H4 (cell line): ENCODE data around the gene PTPRN2. TPM values are rescaled to one million over a fixed set of nuclear protein-coding genes. Genes with fewer than 3 reads are reported as not detected.
"Not testable (repeated sequence)": the region's sequence is repeated elsewhere in the genome, so short reads cannot be mapped to it uniquely, and the experiment has no call there.

Experiments used
- DNase-seq: peaks from one replicate; pipeline ENCODE4 v3.0.0-alpha.2; 2015; ENCODE audit warnings: low spot score
- total RNA-seq: library from RNA; depleted of rRNA; stranded (reverse); fragments of >200 nt; shearing (Covaris generic); gene quantifications from 2 replicates; pipeline ENCODE4 v1.2.3, GENCODE V29; 2014

PTPRN2 gene
- total RNA-seq, 1 experiment from 2014 or later: 0.97 TPM

GRCh38 chr7:158279539-158280447, 307.8 kb downstream of the PTPRN2 start:
- DNase-seq: no peak

DNA sequence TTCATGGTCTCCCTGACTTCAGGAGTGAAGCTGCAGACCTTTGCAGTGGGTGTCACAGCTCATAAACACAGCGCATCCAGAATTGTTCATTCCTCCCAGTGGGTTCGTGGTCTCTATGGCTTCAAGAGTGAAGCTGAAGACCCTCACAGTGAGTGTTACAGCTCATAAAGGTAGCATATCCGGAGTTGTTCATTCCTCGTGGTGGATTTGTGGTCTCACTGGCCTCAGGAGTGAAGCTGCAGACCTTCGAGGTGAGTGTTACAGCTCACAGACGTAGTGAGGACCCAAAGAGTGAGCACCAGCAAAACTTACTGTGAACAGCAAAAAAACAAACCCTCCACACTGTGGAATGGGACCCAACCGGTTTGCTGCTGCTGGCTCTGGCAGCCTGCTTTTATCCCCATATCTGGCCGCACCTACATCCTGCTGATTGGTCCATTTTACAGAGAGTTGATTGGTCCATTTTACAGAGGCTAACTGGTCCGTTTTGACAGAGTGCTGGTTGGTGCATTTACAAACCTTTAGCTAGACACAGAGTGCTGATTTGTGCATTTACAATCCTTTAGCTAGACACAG, 308.8 kb downstream of the PTPRN2 start:
- no peak for DNase-seq

DNA sequence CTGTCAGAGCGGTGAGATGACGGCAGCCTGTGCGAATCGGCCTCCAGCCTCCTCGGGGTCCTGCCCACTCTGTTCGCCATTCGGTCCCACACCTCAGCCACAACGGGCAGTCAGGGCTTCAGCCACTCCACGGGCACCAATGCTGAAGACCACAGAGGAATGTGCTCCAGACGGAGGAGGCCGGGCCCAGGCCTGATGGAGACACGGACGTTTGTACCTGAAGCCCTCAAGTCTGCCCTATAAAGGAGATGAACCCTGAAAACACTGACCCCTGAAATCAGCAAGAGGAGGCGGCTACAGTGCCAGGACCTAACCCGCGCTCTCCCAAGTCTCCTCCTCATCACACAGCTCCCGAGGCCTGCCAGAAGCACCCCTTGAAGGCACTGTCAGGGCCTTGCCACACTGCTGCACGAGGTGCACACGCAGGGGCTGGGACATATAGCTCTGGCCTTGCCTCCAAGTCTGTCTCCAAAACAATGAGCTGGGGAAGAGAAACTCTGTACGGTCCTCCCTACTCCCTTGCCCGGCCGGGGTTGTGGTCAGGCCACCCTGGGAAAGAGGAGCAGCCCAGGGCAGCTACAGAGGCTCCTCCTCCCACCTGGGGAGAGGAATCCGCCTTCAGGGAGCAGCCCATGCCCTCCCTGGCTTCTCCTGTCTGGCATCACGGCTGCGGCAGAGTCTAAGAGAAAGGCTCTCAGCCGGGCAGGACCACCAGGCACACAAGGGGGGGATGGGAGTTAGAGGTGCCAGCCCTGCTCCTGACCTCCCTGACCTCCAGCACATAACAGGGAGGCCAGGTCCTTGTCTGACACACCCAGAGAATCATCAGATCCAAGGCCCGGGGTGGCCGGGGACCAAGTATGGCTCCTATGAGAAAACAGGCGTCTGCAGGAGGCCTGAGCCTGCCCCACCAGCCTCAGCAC, 310.1 kb downstream of the PTPRN2 start:
- DNase-seq: no peak

DNA sequence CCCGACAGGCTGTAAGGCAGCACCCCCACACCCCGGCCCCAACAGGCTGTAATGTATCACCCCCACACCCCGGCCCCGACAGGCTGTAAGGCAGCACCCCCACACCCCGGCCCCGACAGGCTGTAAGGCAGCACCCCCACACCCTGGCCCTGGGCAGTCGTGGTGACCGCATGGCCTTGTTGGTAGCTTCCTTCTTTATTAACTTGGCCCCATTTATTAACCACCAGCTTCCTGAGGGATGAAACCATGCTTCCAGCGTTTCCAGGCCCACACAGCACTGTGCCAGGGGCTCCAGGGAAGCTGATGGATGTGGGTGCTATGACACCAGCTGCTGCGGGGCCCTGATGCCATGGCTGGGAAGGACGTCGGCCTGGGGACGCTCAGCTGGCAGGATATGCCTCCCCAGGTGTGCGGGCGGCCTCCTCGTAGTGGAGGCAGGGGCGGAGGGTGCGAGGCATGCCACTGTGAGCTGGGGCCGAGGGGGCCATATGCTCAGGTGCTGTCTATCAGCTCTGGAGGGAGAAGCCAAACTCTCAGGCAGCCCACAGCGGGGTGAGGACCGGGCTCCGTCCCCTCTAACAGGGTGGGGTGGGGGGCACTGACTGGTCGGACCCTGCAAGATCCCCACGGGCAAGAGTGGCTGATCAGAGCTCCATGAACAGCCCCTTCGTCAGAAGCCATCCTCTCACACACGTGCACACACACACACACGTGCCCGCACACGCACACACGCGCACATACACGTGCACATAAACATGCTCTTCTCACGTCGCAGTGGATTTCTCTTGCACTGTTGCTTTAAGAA, 311.0 kb downstream of the PTPRN2 start:
- no peak for DNase-seq

DNA sequence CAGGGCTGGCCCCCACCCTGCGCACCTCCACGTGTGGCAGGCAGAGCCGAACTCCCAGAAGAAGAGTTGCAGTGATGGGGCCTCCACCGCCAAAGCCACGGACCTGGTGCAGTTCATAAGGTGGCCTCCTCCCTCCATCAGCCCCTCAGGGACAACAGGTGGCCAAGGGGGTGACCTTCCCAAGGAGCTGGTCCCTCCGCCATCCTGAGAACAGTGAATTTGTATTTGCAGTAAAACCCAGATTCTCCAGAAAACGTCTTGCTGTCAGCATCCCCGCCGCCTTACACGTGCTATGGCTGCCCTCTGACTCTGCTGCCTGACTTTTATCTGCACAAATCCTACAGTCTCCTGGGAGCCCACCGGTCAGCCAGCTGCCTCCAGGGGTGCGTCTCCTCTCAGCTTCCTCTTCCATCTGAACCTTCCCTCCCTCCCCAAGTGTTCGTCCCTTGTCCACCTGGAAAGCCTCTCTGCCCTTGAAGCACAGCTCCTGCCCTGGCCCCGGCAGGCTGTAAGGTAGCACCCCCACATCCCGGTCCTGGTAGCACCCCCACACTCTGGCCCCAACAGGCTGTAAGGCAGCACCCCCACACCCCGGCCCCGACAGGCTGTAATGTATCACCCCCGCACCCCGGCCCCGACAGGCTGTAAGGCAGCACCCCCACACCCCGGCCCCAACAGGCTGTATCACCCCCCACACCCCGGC, 311.8 kb downstream of the PTPRN2 start:
- no peak for DNase-seq

- no peak for DNase-seq
Observed at GRCh38 chr7:158274996-158275395, 312.6 kb downstream of the PTPRN2 start.

DNA sequence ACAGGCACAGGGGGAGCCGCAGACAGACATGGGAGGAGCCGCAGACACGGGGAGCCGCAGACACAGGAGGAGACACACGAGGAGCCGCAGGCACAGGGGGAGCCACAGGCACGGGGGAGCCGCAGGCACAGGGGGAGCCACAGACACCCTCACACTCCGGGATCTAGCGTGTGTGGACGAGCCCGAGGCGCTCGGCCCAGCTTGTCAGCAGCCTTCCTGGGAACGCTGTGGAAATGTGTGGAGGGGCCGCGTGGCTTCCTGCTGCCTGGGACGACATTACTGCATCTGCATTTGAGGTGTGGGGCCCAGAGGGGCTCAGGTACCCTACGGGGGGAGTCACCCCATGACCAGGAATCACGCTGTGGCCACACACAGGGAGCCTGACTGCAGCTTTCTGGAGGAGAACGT, 313.2 kb downstream of the PTPRN2 start:
- no peak for DNase-seq

DNA sequence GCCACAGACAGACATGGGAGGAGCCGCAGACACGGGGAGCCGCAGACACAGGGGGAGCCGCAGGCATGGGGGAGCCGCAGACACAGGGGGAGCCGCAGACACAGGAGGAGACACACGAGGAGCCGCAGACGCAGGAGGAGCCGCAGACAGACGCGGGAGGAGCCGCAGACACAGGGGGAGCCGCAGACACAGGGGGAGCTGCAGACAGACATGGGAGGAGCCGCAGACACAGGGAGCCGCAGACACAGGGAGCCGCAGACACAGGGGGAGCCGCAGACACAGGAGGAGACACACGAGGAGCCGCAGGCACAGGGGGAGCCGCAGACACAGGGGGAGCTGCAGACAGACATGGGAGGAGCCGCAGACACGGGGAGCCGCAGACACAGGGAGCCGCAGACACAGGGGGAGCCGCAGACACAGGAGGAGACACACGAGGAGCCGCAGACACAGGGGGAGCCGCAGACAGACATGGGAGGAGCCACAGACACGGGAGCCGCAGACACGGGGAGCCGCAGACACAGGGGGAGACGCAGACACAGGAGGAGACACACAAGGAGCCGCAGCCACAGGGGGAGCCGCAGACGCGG, 313.8 kb downstream of the PTPRN2 start:
- not testable (repeated sequence) for DNase-seq

DNA sequence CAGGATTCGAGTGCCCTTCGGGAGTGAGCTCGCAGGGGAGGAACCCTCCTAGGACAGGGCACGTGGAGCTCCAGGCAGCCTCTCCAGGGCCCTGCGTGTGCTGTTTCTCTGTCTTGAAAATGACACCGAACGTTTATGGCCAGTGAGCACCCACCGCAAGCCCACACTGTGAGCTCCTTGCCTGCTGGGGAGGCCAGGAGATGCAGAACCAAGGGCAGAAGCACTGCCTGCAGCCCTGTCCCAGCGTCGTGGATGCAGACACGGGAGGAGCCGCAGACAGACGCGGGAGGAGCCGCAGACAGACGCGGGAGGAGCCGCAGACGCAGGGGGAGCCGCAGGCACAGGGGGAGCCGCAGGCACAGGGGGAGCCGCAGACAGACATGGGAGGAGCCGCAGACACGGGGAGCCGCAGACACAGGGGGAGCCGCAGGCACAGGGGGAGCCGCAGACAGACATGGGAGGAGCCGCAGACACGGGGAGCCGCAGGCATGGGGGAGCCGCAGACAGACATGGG, 314.4 kb downstream of the PTPRN2 start:
- DNase-seq: no peak

GRCh38 chr7:158272509-158273137, 315.0 kb downstream of the PTPRN2 start:
- DNase-seq: no peak

DNA sequence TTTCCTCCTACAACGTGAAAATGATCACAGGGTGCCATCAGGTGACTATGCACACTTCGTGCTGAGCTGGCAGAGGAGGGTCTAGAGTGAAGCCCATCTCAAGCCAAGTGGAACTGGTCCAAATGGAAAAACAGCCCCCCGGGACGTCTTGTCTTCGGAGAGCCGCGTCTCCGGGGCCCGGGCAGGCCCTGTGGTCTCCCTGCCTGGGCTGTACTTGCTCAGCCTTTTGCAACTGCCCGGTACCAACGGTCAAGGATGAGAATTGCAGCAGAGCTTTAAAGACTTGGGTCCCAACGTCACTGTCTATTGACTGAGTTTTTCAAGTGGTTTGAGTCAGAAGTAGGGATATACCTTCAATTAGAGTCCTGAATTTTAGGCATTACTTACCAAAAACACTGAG, 315.5 kb downstream of the PTPRN2 start:
- no peak for DNase-seq

DNA sequence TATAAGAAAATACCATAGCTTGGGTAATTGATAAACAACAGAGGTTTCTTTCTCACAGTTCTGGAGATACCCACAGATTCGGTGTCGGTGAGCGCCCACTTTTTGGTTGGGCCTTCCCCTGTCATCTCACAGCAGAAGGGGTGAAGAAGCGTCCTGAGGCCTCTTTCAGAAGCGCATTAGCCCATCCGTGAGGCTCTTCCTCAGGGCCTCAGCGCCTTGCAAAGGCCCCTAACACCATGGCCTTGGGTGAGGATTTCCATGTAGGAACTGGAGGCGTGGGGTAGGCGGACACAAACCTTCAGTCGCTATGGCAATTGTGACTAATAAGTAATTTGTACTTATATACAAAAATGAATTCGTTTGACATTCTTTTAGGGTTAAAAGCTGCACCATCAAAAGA, 316.0 kb downstream of the PTPRN2 start:
- DNase-seq: no peak

DNA sequence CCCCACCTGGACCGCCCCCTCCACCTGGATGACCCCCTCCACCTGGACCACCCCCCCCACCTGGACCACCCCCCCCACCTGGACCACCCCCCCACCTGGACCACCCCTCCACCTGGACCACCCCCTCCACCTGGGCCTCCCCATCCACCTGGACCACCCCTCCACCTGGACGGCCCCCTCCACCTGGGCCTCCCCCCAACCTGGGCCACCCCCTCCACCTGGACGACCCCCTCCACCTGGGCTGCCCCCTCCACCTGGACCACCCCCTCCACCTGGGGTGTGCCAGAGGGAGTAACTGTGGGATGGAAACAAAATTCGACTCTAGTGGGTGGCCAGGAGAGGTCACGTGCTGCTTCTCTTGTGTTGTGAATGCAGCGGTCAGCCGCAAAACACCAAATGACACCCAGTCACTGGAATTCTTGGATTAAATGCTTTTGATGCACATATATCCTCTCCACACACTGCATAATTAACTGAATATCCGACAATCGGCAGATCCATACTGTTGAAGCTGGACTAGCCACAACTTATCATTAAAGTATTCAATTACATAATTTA, 316.7 kb downstream of the PTPRN2 start:
- DNase-seq: no peak

GRCh38 chr7:158270106-158270775, 317.4 kb downstream of the PTPRN2 start:
- no peak for DNase-seq

DNA sequence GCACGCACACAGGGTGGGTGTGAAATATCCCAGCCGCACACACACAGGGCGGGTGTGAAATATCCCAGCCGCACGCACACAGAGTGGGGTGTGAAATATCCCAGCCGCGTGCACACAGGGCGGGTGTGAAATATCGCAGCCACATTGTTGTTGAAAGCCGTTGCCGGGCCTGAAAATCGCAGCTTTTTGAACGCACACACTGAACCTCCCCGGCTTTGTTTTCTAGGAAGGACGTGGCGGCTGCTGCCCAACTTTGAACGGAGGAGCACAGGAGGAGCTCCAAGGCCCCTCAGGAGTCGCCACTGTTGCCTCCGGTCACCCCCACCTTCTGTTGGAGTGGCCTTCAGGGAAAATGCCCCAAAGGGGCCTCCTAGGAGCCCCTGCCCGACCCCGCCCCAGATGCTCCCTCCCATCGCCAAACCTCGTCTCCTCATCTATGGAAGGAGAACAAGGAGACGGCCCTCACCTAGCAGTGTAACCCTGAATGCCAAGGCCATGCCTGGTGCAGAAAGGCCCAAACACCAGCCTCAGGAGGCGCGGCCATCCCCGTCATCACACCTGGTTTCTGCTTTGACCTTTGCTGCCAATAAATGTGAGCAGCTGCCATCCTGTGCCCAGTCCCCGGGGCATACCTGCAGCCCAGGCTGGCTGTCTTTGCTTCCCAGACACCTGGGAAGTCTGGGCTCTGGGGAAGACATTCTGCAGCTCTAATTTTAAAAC, 318.6 kb downstream of the PTPRN2 start:
- DNase-seq: no peak

DNA sequence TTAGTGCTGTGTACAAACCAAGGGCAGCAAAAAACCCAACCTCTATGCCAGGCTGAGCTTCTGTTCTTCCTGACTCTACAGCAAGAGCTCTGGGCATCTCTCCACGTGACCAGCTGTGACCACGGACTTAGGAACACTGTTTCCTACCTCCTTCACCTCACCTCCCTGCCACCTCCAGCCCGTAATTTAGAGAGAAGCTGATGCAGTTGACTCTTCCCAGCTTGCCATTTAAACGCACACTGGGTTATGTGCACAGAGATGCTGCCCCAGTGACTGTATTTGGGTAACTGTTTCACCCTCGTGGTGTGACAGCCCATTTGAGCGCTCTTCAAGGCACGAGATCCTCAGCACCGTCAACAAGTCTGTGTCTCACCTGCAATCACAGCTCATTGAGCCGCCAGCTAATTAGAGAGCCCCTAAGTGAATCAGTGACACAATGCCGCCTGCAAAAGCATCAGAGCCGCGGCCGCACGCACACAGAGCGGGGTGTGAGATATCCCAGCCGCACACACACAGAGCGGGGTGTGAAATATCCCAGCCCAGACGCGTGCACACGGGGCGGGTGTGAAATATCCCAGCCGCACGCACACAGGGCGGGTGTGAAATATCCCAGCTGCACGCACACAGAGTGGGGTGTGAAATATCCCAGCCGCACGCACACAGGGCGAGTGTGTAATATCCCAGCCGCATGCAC, 319.7 kb downstream of the PTPRN2 start:
- DNase-seq: no peak
